ENCODE measurements around the gene NCR3LG1.

DNA sequence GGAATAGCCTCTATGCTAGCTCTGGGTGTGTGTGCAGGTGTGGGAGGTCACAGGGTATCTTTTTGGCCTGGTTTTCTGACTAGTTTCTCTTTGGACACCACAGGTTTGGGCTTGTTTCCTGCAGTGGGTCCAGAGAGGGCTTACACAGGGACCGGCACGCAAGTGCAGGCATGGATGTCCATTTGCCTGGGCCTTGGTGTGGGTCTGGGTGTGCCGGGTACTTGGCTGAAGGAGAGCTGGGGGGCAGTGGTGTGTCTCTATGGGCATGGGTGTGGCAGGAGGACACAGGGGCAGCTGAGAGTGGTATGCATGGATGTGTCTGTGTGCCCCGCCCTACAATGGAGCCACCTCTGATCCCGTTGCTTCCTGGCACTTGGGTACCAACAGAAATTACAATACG is 44.4 kb downstream of the NCR3LG1 start:
- no peak for TF ChIP-seq CTCF (IDR thresholded peaks at IDR 0.05; ENCODE audit: low read length)
- TF ChIP-seq EZH2 (IDR thresholded peaks at IDR 0.05; ENCODE audit: borderline replicate concordance, low read length), result no peak

Measured in OCI-LY1 (cell line).